B cell (primary cell): Measurements from ENCODE around the gene CHST1. TPM values are rescaled to one million over a fixed set of nuclear protein-coding genes. Genes with fewer than 3 reads are reported as not detected.

Experiments used
- ATAC-seq: fragments of 200-7000 bp; cut with Tn5 transposase; one replicate; pipeline ENCODE4 v1.10.0; 2021; ENCODE audit warnings: low read depth, mild to moderate bottlenecking, moderate number of reproducible peaks, moderate library complexity
- CTCF ChIA-PET: fragments of 350-600 bp; sonication (Branson Sonifier 250); formaldehyde crosslinking; loops from one replicate; lab custom pipeline; 2021; ENCODE audit warnings: antibody characterized with exemption, inconsistent platforms; lab: Charles Lee
- POLR2A ChIA-PET: fragments of 350-600 bp; sonication (Branson Sonifier 250); formaldehyde crosslinking; loops from one replicate; lab custom pipeline; 2021; ENCODE audit warnings: antibody characterized with exemption; lab: Charles Lee
- DNase-seq: peaks from one replicate; pipeline ENCODE4 v3.0.0; 2013
- H2AFZ ChIP-seq: 2 replicates; pipeline ENCODE4 v1.6.1; 2012; ENCODE audit warnings: mild to moderate bottlenecking, low read depth, low read length; ENCODE audit not compliant: insufficient read depth, poor library complexity, severe bottlenecking
- H3K27ac ChIP-seq, 2 donors: 1 replicate in 1 of 2; 2 replicates in 1 of 2; pipeline ENCODE4 v1.5.1; 2012 to 2013; ENCODE audit warnings: low read length in 2 of 2, mild to moderate bottlenecking in 2 of 2, moderate library complexity in 1 of 2
- H3K27me3 ChIP-seq, 4 experiments: fragments of 200-600 bp in 1 of 4; sonication (generic) in 1 of 4; replicated peaks in 1 of 4; 1 replicate in 2 of 4; 2 replicates in 2 of 4; pipeline versions ENCODE4 v1.6.1 to v1.7.0; 2013 to 2016; ENCODE audit warnings: low read length in 3 of 4, mild to moderate bottlenecking in 2 of 4, mixed read lengths in 1 of 4, moderate library complexity in 1 of 4; ENCODE audit not compliant: insufficient read depth in 4 of 4, control insufficient read depth in 3 of 4; ENCODE audit errors: control extremely low read depth in 1 of 4
- H3K36me3 ChIP-seq, 2 experiments: replicated peaks in 1 of 2; 1 replicate in 1 of 2; 2 replicates in 1 of 2; pipeline versions ENCODE4 v1.6.1 to v1.7.1; 2013; ENCODE audit warnings: low read length in 1 of 2; ENCODE audit not compliant: insufficient read depth in 2 of 2, control insufficient read depth in 1 of 2; ENCODE audit errors: control extremely low read depth in 1 of 2, extremely low read depth in 1 of 2
- H3K4me1 ChIP-seq, 2 donors: fragments of 200-600 bp in 1 of 2; sonication (generic) in 1 of 2; 1 replicate in 1 of 2; 2 replicates in 1 of 2; pipeline versions ENCODE4 v1.5.1 to v1.6.1; 2013 to 2017; ENCODE audit warnings: low read length in 2 of 2; ENCODE audit not compliant: control insufficient read depth in 2 of 2, insufficient read depth in 2 of 2
- H3K4me2 ChIP-seq: replicated peaks from 2 replicates; pipeline ENCODE3; 2012; ENCODE audit warnings: mild to moderate bottlenecking, low read depth, low read length; ENCODE audit not compliant: poor library complexity, severe bottlenecking
- H3K4me3 ChIP-seq, 5 experiments: fragments of 200-600 bp in 1 of 5; sonication (generic) in 1 of 5; 1 replicate in 3 of 5; 2 replicates in 2 of 5; pipeline versions ENCODE4 v1.5.1 to v1.7.0; 2011 to 2016; ENCODE audit warnings: low read length in 4 of 5, mild to moderate bottlenecking in 4 of 5, low read depth in 2 of 5, control low read depth in 1 of 5, moderate library complexity in 1 of 5; ENCODE audit not compliant: insufficient read depth in 1 of 5; ENCODE audit errors: control extremely low read depth in 1 of 5, extremely low read depth in 1 of 5
- H3K79me2 ChIP-seq: fragments of 200-600 bp; sonication (generic); one replicate; pipeline ENCODE4 v1.6.0; 2016; ENCODE audit warnings: low read length; ENCODE audit not compliant: control insufficient read depth, insufficient read depth
- H3K9ac ChIP-seq: fragments of 200-600 bp; sonication (generic); 2 replicates; pipeline ENCODE4 v1.6.1; 2017; ENCODE audit warnings: mild to moderate bottlenecking, low read length, moderate library complexity
- H3K9me3 ChIP-seq, 3 donors: one replicate each; pipeline versions ENCODE4 v1.6.1 to v1.7.1; 2013; ENCODE audit warnings: low read length in 2 of 3; ENCODE audit not compliant: control insufficient read depth in 2 of 3, insufficient read depth in 1 of 3; ENCODE audit errors: control extremely low read depth in 1 of 3
- H4K20me1 ChIP-seq: 2 replicates; pipeline ENCODE4 v1.6.0; 2012; ENCODE audit warnings: mild to moderate bottlenecking, low read length; ENCODE audit not compliant: insufficient read depth, control insufficient read depth, poor library complexity, severe bottlenecking
- H3K27ac Mint-ChIP-seq: one replicate; pipeline ENCODE4 v1.8.0; 2021; ENCODE audit warnings: mixed read lengths
- H3K27me3 Mint-ChIP-seq: one replicate; pipeline ENCODE4 v1.8.0; 2021; ENCODE audit warnings: mixed read lengths
- H3K4me1 Mint-ChIP-seq: one replicate; pipeline ENCODE4 v1.8.0; 2021; ENCODE audit warnings: mixed read lengths
- H3K4me3 Mint-ChIP-seq: one replicate; pipeline ENCODE4 v1.8.0; 2021; ENCODE audit warnings: mixed read lengths
- H3K9me3 Mint-ChIP-seq: one replicate; pipeline ENCODE4 v1.8.0; 2022; ENCODE audit warnings: mixed read lengths; ENCODE audit not compliant: insufficient read depth
- EZH2 ChIP-seq: IDR thresholded peaks from 2 replicates; pipeline ENCODE4 v1.6.1; 2012; ENCODE audit warnings: borderline replicate concordance, low read depth, mild to moderate bottlenecking, moderate library complexity, low read length; ENCODE audit not compliant: insufficient read depth, poor library complexity, severe bottlenecking
- WGBS: methylation state at CpG from one replicate; pipeline ENCODE4 v1.1.5; 2013; ENCODE audit warnings: missing lambda C conversion rate; ENCODE audit not compliant: insufficient coverage; 5-methylcytosine and 5-hydroxymethylcytosine counted together
- intact Hi-C: fragments of 100-400 bp; cut with micrococcal nuclease; formaldehyde crosslinking; loops from one replicate; pipeline ENCODE4 v1.10.0; 2022
- polyA plus RNA-seq: library from polyadenylated mRNA; depleted of rRNA; stranded (reverse); fragments of >200 nt; gene quantifications from 2 replicates; pipeline ENCODE4 v1.2.3, GENCODE V29; 2012
- total RNA-seq, 2 donors: library from RNA; stranded (reverse); fragments of 120-200 nt in 1 of 2; gene quantifications; 1 replicate in 1 of 2; 2 replicates in 1 of 2; pipeline versions ENCODE4 v1.2.3 to v1.2.4, GENCODE V29; 2013 to 2022
- TF ChIP-seq, protein P1 (sequence below): fragments of 200-600 bp; IDR thresholded peaks from one replicate; pipeline ENCODE4 v1.8.0; 2022; ENCODE audit warnings: antibody characterized with exemption, mild to moderate bottlenecking

Gene CHST1
- total and polyA plus RNA-seq, 2 donors (not counting 1 experiment from before 2014, with no cell fraction given), result not detected

DNA sequence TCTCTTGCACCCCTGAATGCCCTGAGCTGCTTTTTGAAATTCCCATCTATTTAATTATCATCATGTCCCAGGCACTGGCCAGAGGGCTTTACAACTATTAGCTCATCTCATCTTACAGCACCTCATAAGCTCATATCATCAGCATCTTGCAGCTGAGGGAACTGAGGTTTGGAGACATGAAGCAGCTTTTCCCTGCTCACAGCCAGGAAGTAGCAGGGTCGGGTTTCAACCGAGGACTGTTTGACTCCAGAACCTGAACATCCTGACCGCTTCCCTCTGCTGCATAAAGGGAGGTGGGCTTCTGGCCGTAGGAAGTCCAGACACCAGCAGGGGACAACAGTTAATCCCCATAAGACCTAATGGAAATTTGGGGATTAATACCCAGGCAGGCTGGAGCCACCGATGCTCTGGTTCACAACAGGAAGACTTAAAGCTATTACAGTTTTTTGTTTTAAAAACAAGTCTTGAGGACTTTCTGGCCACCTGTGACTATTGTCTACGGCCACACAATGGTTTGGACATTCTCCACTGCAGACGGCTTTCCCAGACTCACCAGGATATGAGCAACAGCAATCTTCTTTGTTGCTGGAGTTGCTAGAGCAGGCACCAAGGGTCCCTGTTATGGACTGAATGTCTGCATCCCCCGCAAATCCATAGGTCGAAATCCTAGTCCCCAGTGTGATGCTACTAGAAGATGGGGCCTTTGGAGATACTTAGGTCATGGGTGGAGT is 47.4 kb downstream of the CHST1 start:
- ChIA-PET CTCF (no interaction called here), POLR2A (no interaction called here)
- H3K27ac ChIP-seq, result no peak overlapping the region
- intact Hi-C loops, result no loop called here
- H3K9me3 Mint-ChIP-seq, result peaks cover 2% of the 10 kb centered on the region
- H3K4me3 ChIP-seq, result no peak overlapping the region
- no peaks in the 10 kb centered on the region for H3K4me1 ChIP-seq
- TF ChIP-seq EZH2, result no peak
- TF ChIP-seq, protein P1, sequence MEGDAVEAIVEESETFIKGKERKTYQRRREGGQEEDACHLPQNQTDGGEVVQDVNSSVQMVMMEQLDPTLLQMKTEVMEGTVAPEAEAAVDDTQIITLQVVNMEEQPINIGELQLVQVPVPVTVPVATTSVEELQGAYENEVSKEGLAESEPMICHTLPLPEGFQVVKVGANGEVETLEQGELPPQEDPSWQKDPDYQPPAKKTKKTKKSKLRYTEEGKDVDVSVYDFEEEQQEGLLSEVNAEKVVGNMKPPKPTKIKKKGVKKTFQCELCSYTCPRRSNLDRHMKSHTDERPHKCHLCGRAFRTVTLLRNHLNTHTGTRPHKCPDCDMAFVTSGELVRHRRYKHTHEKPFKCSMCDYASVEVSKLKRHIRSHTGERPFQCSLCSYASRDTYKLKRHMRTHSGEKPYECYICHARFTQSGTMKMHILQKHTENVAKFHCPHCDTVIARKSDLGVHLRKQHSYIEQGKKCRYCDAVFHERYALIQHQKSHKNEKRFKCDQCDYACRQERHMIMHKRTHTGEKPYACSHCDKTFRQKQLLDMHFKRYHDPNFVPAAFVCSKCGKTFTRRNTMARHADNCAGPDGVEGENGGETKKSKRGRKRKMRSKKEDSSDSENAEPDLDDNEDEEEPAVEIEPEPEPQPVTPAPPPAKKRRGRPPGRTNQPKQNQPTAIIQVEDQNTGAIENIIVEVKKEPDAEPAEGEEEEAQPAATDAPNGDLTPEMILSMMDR, result no peak
- H3K36me3 ChIP-seq, result no peaks in the 10 kb centered on the region
- no peaks in the 10 kb centered on the region for H3K4me1 Mint-ChIP-seq
- DNase-seq (no peak), ATAC-seq (no peak)
- WGBS, result 79% methylated on average over 5 of the region's 9 CpGs
- peaks cover 0 to 24% (median 0%) of the 10 kb centered on the region in 4 experiments for H3K27me3 ChIP-seq
- H3K79me2 ChIP-seq, result no peaks in the 10 kb centered on the region
- H4K20me1 ChIP-seq, result no peaks in the 10 kb centered on the region
- peaks cover 0 to 26% (median 9%) of the 10 kb centered on the region in 3 donors for H3K9me3 ChIP-seq
- no peak overlapping the region for H3K27ac Mint-ChIP-seq
- no peak overlapping the region for H3K4me3 Mint-ChIP-seq
- H3K27me3 Mint-ChIP-seq, result peaks cover 20% of the 10 kb centered on the region
- H3K9ac ChIP-seq, result no peak overlapping the region
- H2AFZ ChIP-seq, result no peak overlapping the region
- H3K4me2 ChIP-seq, result no peak overlapping the region

DNA sequence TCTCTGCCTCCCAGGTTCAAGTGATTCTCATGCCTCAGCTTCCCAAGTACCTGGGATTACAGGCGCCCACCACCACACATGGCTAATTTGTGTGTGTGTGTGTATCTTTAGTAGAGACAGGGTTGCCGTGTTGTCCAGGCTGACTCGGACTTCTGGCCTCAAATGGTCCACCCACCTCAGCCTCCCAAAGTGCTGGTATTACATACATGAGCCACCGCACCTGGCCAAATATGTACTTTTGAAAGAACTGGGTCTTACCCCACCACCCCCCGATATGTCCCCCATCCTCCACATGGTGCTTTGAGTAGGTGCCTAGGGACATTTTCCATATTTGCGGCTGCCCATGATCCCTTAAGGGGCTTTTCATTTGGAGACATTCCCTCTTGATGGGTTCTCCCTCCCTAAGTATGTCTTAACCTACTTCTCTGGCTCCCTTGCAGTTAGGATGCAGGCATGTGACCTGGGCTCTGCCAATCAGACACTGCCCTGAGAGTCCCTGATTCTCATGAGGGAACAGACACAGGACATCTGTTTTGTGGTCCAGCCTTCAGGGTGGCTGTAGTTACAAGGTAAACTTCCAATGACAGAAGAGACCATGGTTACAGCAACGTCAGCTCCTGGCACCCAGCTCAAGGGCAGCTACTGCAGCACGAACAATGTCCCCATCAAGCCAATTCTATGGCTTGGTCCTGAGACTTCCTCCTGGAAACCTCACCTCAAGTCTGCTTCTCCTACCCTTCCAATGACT is 48.4 kb downstream of the CHST1 start:
- H3K27ac Mint-ChIP-seq, result no peak overlapping the region
- no peak for DNase-seq
- Histone ChIP-seq H3K36me3 (no peaks in the 10 kb centered on the region), H2AFZ (no peak overlapping the region), H3K9ac (no peak overlapping the region), H3K27me3 (peaks cover 0 to 29% (median 0%) of the 10 kb centered on the region in 4 experiments), H3K27ac (no peak overlapping the region), H3K4me1 (no peaks in the 10 kb centered on the region), H3K9me3 (peaks cover 0 to 24% (median 9%) of the 10 kb centered on the region in 3 donors), H3K4me3 (no peak overlapping the region), H4K20me1 (no peaks in the 10 kb centered on the region), H3K79me2 (no peaks in the 10 kb centered on the region), H3K4me2 (no peak overlapping the region)
- ATAC-seq, result no peak
- ChIA-PET POLR2A (no interaction called here), CTCF (no interaction called here)
- peaks cover 2% of the 10 kb centered on the region for H3K9me3 Mint-ChIP-seq
- no peak overlapping the region for H3K4me3 Mint-ChIP-seq
- H3K4me1 Mint-ChIP-seq, result no peaks in the 10 kb centered on the region
- intact Hi-C loops, result no loop called here
- peaks cover 25% of the 10 kb centered on the region for H3K27me3 Mint-ChIP-seq
- 94% methylated on average over 5 of the region's 8 CpGs for WGBS
- TF ChIP-seq, protein P1, result no peak
- TF ChIP-seq EZH2, result no peak
